Measurements from ENCODE around the gene BMPR1A.
"Not testable (repeated sequence)": the region's sequence is repeated elsewhere in the genome, so short reads cannot be mapped to it uniquely, and the experiment has no call there.

The BMPR1A gene

DNA sequence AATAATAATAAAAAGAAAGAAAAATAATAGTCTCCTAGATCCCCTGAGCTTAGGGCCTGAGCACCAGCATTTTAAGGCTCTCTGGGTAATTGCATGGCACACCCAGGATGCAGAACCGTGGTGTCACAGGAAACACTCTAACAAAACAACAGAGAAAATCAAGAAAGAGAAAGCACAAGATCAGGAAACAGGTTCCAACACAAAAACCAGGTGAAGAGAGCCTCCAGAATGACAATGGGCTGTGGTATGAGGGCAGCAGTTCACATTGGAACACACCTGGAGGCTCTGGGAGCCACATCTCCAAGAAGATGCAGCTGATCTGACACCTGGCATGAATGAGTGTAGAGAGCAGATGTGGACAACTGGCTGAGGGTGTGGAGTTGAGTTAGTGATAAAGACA, 193.9 kb downstream of the BMPR1A start:
- DNase-seq, result no peak
- TF ChIP-seq GATA1 (IDR thresholded peaks at IDR 0.05; ENCODE audit: low read depth, low read length), result no peak
- no peak for TF ChIP-seq POLR2A (IDR thresholded peaks at IDR 0.05; ENCODE audit: low read length)

DNA sequence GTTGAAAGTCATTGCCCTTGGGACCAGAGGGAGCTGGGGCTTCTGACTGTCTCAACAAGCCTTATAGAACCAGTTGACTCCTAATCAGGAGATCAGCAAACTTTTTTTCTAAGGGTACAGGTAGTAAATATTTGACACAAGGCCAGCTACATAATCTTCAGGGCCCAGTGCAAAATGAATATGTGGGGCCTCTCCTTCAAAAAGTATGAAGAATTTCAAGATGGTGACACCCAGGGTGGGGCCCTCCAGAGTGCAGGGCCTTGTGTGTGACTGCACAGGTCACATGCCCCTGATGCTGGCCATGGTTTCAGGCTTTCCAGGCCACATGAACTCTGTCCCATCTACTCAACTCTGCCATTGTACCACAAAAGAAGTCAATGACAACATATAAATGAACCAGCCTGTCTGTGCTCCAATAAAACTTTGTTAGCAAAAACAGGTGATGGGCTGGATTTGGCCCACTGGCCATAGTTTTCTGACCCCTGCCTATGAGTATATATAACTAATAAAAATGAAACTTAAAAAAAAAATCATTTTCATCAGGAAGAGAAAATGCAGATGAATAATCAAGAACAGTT, 194.9 kb downstream of the BMPR1A start:
- no peak for DNase-seq
- TF ChIP-seq GATA1 (IDR thresholded peaks at IDR 0.05; ENCODE audit: low read depth, low read length), result no peak
- no peak for TF ChIP-seq POLR2A (IDR thresholded peaks at IDR 0.05; ENCODE audit: low read length)

DNA sequence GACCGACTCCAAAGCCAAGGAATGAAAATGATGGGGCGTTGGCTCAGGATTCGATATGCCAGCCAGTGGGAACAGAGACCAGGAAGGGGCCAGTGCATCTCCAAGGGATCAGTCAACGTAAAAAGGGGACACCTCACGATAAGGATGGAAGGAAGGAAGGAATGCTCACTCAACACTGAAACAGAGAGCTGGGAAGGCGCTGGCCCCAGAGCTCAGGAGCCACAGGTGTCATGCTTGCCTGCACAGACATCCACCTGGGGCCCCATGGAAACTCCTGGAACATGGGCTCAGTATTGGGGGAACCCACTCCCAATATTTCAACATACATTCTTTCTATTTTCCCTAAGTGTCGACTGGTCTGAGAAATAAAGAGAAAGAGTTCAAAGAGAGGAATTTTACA, 195.7 kb downstream of the BMPR1A start:
- TF ChIP-seq GATA1 (IDR thresholded peaks at IDR 0.05; ENCODE audit: low read depth, low read length) (no peak), POLR2A (IDR thresholded peaks at IDR 0.05; ENCODE audit: low read length) (no peak)
- no peak for DNase-seq

DNA sequence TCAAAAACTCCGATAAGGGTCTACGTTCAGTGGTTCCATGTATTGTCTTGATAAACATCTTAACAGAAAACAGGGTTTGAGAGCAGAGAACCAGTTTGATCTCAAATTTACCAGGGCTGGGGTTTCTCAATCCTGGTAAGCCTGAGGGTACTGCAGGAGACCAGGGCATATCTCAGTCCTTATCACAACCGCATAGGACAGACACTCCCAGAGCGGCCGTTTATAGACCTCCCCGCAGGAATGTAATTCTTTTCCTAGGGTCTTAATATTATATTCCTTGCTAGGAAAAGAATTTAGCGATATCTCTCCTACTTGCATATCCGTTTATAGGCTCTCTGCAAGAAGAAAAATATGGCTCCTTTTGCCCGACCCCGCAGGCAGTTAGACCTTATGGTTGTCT, 196.3 kb downstream of the BMPR1A start:
- not testable (repeated sequence) for DNase-seq

DNA sequence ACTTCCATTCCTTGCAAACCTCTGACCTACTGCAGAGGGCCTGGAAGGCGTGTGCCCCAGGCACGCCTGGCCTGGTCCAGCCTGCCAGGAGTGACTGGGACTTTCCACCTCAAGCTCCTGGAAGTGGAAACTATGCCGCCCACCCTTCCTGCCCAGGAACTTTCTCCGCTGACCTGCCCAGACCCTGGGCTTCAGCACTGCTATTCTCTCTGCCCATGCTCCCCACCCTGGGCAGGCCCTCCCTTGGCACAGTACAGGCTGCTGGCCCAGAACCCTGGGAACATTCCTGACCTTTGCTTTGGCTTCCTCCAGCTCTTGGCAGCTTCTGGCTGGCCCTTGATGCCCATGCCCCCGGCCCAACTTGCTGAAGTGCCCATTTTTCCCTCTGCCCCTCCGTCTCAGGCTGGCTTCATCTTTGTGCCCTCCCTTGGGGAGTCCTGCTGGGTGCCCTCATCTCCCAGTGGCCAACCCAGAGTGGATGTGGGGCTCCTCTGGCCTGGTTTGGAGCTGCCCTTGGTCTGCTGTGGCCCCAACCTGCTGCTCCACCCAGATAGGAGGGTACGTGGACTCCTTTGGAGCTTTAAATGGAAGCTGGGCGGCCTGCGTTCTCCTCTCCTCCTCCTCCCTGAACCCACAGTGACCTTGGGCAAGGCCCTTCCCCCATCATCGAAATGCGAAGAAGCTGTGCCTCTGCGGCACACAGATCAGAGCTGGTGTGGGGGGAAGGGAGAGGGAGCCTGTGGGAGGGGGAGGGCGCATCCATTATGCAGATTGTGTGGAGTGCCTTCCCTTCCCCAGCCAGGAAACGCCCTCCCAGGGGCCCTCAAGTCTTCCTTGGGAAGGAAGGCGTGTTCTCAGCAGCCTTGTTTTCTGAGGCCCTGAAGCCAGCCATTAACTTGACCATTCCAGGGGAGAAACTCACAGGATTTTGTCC, 197.6 kb downstream of the BMPR1A start:
- DNase-seq, result no peak
- TF ChIP-seq POLR2A (IDR thresholded peaks at IDR 0.05; ENCODE audit: low read length), result no peak
- TF ChIP-seq GATA1 (IDR thresholded peaks at IDR 0.05; ENCODE audit: low read depth, low read length), result no peak

DNA sequence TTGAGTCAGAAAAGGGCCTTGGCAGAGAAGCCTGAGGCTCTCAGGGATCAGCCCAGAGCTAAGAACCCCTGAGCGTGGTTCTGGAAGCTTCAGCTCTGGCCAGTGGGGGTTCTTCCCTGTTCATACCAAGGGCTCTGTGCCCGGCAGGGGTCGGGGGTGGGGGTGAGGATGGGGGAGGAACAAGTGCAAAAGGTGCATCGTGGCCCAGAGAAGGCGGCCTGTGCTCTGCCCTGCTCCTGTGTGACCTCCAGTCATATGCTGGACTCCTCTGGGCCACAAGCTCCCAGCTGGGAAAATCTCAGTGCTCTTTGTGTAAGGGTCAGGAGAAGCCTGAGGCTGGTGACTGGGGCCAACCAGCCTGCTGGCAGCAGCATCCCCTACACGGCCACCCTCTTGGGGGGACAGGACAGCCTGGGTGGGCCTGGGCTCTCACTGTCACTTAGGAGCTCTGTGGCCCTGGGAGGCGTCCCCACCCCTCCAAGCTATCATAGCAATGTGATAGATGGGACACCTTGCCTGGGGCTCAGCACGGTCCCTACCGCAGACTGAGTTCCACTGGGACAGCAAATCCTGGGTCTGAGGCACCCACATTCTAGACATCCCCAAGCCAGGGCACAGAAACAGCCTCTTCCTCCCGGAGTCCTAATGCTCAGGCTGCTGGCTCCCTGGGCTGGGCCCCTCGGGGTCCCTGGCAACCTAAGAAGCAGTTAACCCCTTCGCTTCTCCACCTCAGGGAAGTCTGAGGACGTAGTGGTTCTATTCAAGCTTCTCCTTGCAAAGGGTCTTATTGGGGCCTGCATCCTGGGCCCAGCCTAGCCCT, 198.5 kb downstream of the BMPR1A start:
- no peak for DNase-seq
- TF ChIP-seq POLR2A (IDR thresholded peaks at IDR 0.05; ENCODE audit: low read length) (no peak), GATA1 (IDR thresholded peaks at IDR 0.05; ENCODE audit: low read depth, low read length) (no peak)

DNA sequence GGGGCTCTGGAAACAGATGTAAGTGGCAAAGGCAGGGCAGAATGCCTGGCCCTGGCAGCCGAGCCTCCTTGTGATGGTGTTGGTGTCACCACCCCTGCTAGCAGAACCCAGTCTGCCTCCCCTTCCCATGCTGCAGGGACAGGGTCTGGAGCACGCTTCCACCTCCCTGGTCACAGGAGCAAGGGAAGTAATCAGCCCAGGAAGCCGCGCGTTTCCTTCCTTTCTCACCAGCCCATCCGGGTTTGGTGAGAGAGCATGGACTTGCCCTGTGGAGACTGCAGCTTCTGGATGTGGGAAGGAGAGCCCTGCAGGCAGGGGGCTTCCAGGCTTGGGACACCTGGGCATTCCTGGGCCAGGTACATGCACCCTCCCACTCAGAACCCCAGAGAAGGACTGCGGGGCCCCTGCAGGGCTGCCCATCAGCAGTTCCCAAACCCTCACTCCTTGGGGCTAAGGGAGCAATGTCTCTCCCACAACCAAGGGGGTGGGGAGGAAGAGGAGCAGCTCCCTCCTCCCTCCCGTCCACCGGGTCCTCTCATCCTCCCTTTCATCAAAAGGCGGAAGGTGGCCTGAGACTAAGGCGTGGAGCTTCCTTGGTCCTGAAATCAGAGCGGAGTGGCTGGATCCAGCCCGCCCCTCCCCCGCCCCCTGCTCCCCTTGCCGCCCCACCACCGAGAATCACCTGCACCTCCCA, 199.2 kb downstream of the BMPR1A start:
- TF ChIP-seq GATA1 (IDR thresholded peaks at IDR 0.05; ENCODE audit: low read depth, low read length), result no peak
- no peak for TF ChIP-seq POLR2A (IDR thresholded peaks at IDR 0.05; ENCODE audit: low read length)
- no peak for DNase-seq

DNA sequence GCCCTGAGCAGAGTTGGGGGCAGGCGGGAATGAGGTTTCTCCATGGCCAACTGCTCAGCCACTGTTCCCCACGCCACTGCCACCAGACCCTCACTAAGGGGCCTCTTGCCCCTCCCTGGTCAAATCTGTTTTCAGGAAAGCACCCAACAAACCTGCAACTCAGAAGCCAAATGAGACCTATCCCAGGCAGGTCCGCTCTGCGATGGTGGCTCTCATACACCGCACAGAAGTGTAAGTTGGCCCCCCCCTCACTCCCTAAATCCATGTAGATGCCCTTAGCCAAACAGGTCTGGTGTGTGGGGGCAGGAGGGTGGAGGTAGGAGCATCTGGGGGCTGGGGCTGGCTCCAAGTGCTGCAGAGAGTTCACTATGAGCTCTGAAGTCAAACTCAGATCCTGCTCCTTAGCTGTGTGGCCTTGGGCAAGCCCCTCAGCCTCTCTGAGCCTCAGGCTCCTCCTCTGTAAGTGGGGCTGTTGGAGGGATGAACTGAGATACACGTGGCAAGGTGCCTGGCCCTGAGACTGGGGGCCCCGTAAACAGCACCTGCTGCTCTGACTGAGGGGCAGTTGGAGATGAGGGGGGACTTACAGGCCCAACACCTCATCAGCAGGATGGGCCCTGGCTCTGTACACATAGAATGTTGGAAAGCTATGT, 199.9 kb downstream of the BMPR1A start:
- no peak for DNase-seq
- no peak for TF ChIP-seq GATA1 (IDR thresholded peaks at IDR 0.05; ENCODE audit: low read depth, low read length)
- TF ChIP-seq POLR2A (IDR thresholded peaks at IDR 0.05; ENCODE audit: low read length), result no peak

DNA sequence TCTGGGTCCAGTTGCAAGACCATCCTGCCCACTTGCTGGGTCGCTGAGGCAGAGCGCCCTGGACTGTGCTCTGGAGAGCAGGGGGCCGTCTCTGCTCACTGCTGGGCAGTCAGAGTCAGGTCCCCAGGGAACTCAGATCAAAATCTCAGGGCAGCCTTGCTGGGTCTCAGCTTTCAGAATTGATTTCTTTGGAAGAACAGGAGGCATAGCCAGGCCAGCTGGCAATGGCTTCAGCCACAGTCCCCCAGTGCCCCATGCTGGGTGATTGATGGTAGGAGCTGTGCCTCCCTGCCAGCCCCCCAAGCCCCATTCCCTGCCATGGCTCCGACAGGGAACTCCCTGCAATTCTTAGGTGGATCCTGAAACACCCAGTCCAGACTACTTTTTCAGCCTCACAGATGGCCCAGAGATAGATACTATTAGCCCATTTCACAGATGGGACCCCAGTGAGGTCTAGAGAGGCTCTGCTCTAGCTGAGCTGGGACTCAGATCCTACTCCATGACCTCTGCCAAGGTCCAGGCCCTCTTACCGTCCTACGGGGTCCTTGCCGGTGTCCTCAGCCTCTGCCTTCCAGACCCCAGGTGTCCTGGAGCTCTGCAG, 200.5 kb downstream of the BMPR1A start:
- DNase-seq, result no peak

DNA sequence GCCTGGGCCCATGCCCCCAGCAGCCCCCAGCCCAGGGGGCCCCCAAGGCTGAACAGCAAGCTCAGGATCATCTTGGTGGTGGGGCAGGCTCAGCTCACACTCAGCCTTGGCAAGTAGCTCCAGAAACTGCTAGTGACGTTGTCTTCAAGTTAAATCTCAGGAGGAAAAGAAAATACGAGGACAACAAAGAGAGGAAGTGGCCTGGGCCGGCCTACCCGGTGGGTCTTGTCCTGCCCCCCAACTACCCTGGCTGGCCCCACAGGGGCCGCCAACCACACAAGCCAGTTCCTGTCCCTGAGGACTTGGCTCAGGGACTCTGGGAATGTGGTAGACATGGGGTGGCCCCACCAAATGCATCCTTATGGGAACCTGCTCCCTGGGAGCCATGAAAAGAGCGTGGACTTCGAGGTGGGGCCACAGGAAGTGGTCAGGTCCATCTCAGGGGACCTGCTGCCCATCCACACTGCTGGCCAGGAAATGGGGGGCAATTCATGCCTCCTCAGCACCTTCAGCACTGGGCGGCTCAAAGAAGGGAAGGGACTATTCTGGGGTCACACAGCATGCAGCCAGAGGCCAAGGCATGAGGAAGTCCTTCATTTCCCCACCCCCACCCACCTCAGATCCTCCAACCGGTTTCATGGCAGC, 201.2 kb downstream of the BMPR1A start, which contains the start of gene MMRN2:
TSS of gene MMRN2 (minus strand) at position 145 of the 645 bp plus-strand sequence. CDS start at position 71, 74 bp downstream.
- DNase-seq, result no peak
- TF ChIP-seq POLR2A (IDR thresholded peaks at IDR 0.05; ENCODE audit: low read length) (no peak), GATA1 (IDR thresholded peaks at IDR 0.05; ENCODE audit: low read depth, low read length) (no peak)

More for the DNA sequence above, 200.5 kb downstream of the BMPR1A start:
- no peak for TF ChIP-seq POLR2A (IDR thresholded peaks at IDR 0.05; ENCODE audit: low read length)
- no peak for TF ChIP-seq GATA1 (IDR thresholded peaks at IDR 0.05; ENCODE audit: low read depth, low read length)

DNA sequence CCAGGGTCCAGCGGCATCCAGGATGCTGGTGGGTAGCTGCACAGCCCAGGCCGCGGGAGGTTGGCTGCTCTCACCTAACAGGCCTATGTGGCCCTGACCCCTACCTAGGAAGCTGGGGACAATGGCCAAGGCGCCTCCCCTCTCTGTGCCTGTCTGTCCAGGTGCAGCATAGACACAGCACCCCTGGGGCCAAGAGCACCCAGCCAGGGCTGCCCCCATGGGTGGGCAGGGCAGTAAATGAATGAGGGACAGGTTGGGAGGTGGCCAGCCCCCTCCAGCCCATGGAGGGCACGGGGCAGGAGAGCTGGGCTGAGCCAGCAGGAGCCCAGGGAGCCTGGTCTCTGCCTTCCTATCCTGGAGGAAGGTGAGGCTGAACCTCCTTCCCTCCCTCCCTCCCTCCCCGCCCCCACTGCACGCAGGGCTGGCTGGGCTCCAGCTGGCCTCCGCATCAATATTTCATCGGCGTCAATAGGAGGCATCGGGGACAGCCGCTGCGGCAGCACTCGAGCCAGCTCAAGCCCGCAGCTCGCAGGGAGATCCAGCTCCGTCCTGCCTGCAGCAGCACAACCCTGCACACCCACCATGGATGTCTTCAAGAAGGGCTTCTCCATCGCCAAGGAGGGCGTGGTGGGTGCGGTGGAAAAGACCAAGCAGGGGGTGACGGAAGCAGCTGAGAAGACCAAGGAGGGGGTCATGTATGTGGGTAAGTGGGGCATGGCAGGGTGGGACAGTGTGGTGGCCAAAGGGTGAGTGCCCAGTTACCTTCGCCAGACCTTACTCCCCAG, 201.9 kb downstream of the BMPR1A start, which contains the start of gene SNCG:
TSS of gene SNCG (plus strand) at position 484 of the 785 bp plus-strand sequence. CDS start at position 583, 99 bp downstream.
- TF ChIP-seq POLR2A (IDR thresholded peaks at IDR 0.05; ENCODE audit: low read length) (no peak), GATA1 (IDR thresholded peaks at IDR 0.05; ENCODE audit: low read depth, low read length) (no peak)
- no peak for DNase-seq
